HG02938 (cell line): ENCODE results near the gene SYT8.
"Not testable (repeated sequence)": the region's sequence is repeated elsewhere in the genome, so short reads cannot be mapped to it uniquely, and the experiment has no call there.

Source experiments
- ATAC-seq: cut with Tn5 transposase; IDR thresholded peaks from one replicate; pipeline ENCODE4 v1.9.1; 2021; ENCODE audit warnings: mild to moderate bottlenecking, moderate library complexity; ENCODE audit not compliant: unreplicated experiment

The SYT8 gene

DNA sequence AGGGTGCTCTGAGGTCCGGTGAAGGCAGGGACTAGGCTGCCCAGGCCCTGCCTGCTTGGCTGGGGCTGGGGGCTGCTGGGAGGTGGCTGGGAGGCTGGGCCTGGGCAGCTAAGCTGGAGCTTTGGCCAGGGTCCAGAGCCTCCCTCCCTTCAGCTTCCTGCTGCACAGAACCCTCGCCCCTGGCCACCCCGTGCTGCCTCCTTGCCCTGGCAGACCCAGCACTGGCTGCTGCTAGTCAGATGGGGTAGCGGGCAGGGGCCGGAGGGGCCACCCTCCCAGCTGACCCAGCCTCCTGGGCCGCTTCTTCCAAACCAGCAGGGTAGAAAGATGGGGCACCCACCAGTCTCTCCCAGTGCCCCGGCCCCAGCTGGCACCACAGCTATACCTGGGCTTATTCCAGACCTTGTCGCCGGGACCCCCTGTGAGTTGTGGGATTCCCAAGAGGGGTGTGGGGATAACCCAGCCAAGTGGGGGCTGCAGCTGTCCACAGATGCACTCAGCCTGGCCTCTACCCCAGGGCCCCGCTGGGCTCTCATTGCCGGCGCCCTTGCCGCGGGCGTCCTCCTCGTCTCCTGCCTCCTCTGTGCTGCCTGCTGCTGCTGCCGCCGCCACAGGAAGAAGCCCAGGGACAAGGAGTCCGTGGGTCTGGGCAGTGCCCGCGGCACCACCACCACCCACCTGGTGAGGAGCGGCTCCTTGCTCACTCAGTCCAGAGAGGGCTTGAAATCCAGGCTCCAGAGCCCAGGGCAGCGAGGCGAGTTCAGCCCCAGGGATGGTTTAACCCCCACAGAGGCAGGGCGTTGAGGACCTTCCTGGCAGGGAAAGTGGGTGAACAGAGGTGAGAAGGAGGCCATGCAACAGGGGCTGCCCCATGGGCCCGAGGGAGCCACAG lies at the start of gene SYT8:
Gene SYT8 (plus strand): TSS at position 212 of the 892 bp plus-strand sequence. CDS start 116 bp downstream, at position 328.
- ATAC-seq: no peak

DNA sequence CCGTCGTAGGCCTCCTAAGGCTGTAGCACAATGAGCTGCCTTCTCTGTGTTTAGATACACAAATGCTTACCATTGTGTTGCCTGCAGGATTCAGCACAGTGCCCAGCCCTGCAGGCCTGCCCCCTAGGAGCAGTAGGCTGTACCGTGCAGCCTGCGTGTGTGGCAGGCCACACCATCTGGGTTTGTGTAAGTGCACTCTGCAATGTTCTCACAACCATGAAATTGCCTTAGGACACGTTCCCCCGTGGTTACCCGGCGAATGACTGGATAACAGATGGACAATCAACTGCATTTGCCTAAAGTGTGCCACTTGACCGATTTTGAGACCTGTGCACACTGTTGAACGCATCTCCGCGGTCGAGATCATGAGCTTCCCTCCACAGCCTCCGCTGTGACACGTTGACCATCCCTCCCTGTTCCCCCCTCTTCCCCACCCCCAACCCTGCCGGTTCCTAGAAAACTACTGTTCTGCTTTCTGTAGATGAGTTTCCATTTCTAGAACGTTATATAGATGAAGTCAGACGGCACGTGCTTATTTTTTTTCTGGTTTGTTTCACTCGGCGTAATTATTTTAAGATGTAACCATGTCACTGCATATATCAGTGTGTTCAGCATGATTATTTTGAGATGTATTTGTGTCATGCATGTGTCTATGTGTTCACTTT lies 48.9 kb upstream of the SYT8 start:
- ATAC-seq: no peak

- ATAC-seq: no peak
These were observed 48.3 kb upstream of the SYT8 start for GRCh38 chr11:1786466-1786865.

- ATAC-seq: no peak
These were observed 42.9 kb upstream of the SYT8 start for GRCh38 chr11:1791912-1792311.

- ATAC-seq: no peak
These were observed 42.3 kb upstream of the SYT8 start for GRCh38 chr11:1792461-1792860.

DNA sequence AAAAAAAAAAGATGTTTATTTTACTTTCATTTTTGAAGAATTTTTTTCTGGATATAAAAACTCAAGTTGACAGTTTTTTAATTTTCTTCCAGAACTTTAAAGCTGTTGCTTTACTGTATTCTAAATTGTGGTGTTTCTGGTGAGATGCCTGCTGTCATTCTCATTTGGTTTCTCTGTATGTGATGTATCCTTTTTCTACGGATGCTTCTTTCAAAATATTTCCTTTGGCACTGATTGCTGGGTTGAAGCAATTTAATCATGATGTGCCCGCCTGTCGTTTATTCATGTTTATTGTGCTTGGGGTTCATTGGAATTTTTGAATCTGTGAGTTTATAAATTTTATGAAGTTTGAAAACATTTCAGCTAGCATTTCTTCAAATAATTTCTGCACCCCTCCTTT lies 41.7 kb upstream of the SYT8 start:
- ATAC-seq: no peak

DNA sequence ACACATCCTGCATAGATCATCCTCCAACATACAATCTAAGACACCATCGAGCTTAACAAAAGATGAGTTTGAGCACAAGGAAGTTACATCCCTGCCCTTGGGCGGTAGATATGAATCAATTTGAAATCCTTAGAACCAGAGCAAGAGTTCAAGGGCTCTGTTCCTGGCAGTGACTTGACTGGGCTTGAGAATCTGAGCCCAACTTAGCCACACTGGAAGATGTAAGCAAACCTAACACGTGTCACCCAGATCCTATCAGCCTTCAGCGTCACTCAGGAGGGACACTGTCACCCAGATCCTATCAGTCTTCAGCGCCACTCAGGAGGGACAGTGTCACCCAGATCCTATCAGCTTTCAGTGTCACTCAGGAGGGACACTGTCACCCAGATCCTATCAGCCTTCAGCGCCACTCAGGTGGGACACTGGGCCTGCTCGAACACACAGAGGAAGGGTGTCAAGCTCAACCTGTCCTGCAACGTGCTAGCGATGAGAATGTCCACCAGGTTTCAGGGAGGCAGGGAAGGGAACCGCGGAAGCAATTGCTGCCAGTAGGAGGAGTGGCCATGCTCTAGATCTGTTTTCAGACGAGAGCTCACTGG lies 38.3 kb upstream of the SYT8 start:
- ATAC-seq: no peak

- no peak for ATAC-seq
These were observed 37.2 kb upstream of the SYT8 start for GRCh38 chr11:1797391-1798125.

- no peak for ATAC-seq
These were observed 31.5 kb upstream of the SYT8 start for GRCh38 chr11:1803246-1803645.

GRCh38 chr11:1803835-1804519 lies 30.8 kb upstream of the SYT8 start:
- ATAC-seq: not testable (repeated sequence)

GRCh38 chr11:1805525-1805924 lies 29.3 kb upstream of the SYT8 start:
- ATAC-seq: no peak

GRCh38 chr11:1807264-1807995 lies 27.4 kb upstream of the SYT8 start:
- no peak for ATAC-seq

- no peak for ATAC-seq
These were observed 24.0 kb upstream of the SYT8 start for GRCh38 chr11:1810761-1811160.

DNA sequence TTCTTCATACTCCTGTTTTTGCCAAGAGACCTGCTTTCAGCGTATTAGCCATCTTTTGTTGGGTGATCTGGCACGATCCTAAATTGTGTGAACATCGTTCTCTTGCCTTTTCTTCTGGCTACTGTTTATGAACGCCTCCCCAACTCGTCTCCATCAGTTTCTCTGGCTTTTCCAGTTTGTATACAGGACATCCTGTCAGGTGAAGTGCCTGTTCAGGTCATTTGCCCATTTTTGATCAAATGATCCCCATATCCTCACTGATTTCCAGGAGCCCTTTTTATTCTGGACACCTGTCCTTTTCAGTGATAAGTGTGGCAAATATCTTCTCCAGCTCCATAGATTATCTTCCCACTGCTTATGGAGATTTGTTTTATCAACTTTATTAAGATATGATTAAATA lies 22.5 kb upstream of the SYT8 start:
- no peak for ATAC-seq

- no peak for ATAC-seq
These were observed 22.0 kb upstream of the SYT8 start for GRCh38 chr11:1812801-1813200.

GRCh38 chr11:1813356-1813755 lies 21.4 kb upstream of the SYT8 start:
- ATAC-seq: not testable (repeated sequence)

- ATAC-seq: no peak
These were observed 20.1 kb upstream of the SYT8 start for GRCh38 chr11:1814691-1815090.

- ATAC-seq: no peak
These were observed 19.5 kb upstream of the SYT8 start for GRCh38 chr11:1815311-1815710.

DNA sequence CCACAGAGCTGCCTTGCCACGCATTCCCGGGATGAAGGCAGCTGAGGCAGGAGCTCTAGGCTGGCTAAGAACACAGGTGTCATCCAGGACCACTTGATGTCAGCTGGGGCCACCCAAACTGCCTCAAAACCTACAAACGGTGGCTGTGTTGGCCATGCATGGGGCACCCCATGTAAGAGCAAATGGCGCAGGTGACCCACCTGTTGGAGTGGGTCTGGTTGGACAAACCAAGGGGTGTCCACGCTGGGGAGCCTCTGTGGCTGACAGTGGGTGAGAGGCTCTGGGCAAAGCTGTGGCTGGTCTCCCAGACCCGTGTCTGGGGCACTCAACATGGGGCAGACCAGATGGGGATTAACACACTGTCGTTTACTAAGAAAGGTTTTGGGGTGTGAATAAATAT lies 19.0 kb upstream of the SYT8 start:
- ATAC-seq: no peak

GRCh38 chr11:1817000-1817399 lies 17.8 kb upstream of the SYT8 start:
- no peak for ATAC-seq
